Measurements from ENCODE around the gene BTN1A1. TPM values are rescaled to one million over a fixed set of nuclear protein-coding genes. Genes with fewer than 3 reads are reported as not detected.

Gene BTN1A1
- total and polyA plus RNA-seq, 9 of the 15 experiments (the other 6 are each of a cell fraction or from before 2014, with no cell fraction given): 0.01 to 0.15 (median 0.06) TPM; not detected in 4

- peak; percentile 54; the same call in 1 of the 2 replicates for TF ChIP-seq ARID3A (IDR thresholded peaks at IDR 0.05; ENCODE audit: borderline replicate concordance, low read depth, low read length)
- no peak for TF ChIP-seq GABPB2 (CRISPR knock-in tag; conservative IDR thresholded peaks at IDR 0.05)
- TF ChIP-seq ADNP (tag; IDR thresholded peaks at IDR 0.05): no peak
- TF ChIP-seq FOXJ3 (CRISPR knock-in tag; IDR thresholded peaks at IDR 0.05): no peak
- TF ChIP-seq SP1 (CRISPR knock-in tag; IDR thresholded peaks at IDR 0.05): peak; percentile 46
- peak; percentile 83; the same call in 1 of the 2 replicates for TF ChIP-seq KAT7 (CRISPR knock-in tag; IDR thresholded peaks at IDR 0.05; ENCODE audit: borderline replicate concordance)
- no peak; the same call in 1 of the 2 replicates for TF ChIP-seq ETV1 (tag; conservative IDR thresholded peaks at IDR 0.05; ENCODE audit: low read depth)
- peak; percentile 76; the same call in 1 of the 2 replicates for TF ChIP-seq ILF3 (IDR thresholded peaks at IDR 0.05; ENCODE audit: borderline replicate concordance)
- no peak for TF ChIP-seq MITF (IDR thresholded peaks at IDR 0.05)
- TF ChIP-seq ZNF395 (CRISPR knock-in tag; IDR thresholded peaks at IDR 0.05): 0 out of 2 replicates have a peak, but pooled peaks have one; percentile 15
- no peak for TF ChIP-seq NUFIP1 (IDR thresholded peaks at IDR 0.05; ENCODE audit: partially characterized antibody)
- TF ChIP-seq EHMT2 (IDR thresholded peaks at IDR 0.05): no peak
- TF ChIP-seq AFF1 (IDR thresholded peaks at IDR 0.05; ENCODE audit: low read depth in 1 of 2, partially characterized antibody in 2 of 2): peak in 1 of 2 experiments; percentile 39
- peak; percentile 12; the same call in 1 of the 2 replicates for TF ChIP-seq HCFC1 (IDR thresholded peaks at IDR 0.05; ENCODE audit: low read depth, low read length)
- TF ChIP-seq STAT6 (CRISPR knock-in tag; IDR thresholded peaks at IDR 0.05): no peak
- TF ChIP-seq SLC30A9 (CRISPR knock-in tag; IDR thresholded peaks at IDR 0.05): no peak
These were observed 26.2 kb upstream of the BTN1A1 start (continued) for GRCh38 chr6:26473758-26474438.
